Retinal pigment epithelial cell (primary cell): ENCODE data around the gene ANXA3.

Experiments
- DNase-seq: peaks from one replicate; pipeline ENCODE4 v3.0.0-alpha.2; 2010; ENCODE audit warnings: low read depth
- H3K4me3 ChIP-seq: 2 replicates; pipeline ENCODE4 v1.5.1; 2011; ENCODE audit warnings: mild to moderate bottlenecking, low read length, control low read depth, moderate library complexity
- TF ChIP-seq, protein P1 (sequence below): conservative IDR thresholded peaks from 2 replicates; pipeline ENCODE4 v1.5.1; 2011; ENCODE audit warnings: low read depth, low read length, control low read depth, inconsistent platforms

Gene ANXA3

DNA sequence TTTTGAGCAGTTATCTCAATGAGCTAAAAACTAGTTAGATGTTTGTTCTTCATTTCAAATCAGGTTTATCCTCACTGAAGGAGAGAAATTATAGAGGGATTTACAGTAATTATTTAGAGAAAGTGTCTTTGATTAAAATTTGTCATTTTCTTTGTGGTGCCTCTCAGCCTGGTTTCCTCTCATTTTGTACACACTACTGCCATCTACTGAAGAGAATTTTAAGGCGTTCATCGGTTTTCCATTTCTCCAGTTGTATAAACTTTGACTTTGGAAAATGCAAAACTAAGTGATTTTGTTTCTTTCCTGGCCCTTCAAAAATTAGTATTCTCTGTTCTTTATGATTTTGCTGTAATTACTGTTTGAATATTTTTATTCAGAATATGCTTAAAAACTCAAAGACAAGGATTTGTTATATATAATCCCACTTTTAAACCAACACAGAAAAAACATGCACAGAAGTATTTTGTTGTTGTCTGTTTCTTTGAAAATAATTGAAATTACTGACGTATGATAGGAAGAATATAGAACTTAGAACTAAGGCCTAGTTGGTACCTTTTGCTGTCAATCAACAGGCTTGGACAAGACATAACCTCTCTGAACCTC, 34.4 kb upstream of the ANXA3 start:
- H3K4me3 ChIP-seq = no peak overlapping the region
- DNase-seq = peak; percentile 16
- TF ChIP-seq, protein P1, sequence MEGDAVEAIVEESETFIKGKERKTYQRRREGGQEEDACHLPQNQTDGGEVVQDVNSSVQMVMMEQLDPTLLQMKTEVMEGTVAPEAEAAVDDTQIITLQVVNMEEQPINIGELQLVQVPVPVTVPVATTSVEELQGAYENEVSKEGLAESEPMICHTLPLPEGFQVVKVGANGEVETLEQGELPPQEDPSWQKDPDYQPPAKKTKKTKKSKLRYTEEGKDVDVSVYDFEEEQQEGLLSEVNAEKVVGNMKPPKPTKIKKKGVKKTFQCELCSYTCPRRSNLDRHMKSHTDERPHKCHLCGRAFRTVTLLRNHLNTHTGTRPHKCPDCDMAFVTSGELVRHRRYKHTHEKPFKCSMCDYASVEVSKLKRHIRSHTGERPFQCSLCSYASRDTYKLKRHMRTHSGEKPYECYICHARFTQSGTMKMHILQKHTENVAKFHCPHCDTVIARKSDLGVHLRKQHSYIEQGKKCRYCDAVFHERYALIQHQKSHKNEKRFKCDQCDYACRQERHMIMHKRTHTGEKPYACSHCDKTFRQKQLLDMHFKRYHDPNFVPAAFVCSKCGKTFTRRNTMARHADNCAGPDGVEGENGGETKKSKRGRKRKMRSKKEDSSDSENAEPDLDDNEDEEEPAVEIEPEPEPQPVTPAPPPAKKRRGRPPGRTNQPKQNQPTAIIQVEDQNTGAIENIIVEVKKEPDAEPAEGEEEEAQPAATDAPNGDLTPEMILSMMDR = peak; percentile 69

DNA sequence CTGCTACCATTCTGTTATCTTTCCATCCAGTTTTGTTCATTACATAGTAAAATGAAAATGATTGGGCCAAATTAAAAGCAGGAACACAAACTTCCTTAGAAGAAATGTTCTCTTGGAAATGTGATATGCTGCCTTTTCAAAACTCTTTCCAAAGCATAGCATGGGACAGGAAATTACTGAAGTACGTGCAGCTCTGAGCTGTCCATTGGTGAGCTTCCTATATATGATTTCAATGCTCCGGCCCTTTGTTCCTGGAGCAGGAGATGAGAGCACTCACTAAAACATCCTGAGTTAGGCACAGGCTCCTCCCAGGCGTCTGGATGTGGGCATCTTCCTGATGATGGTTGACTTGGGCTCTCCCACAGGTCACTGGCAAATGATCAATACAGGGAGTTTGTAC, 33.0 kb upstream of the ANXA3 start:
- no peak overlapping the region for H3K4me3 ChIP-seq
- DNase-seq = no peak
- TF ChIP-seq, protein P1 = no peak

DNA sequence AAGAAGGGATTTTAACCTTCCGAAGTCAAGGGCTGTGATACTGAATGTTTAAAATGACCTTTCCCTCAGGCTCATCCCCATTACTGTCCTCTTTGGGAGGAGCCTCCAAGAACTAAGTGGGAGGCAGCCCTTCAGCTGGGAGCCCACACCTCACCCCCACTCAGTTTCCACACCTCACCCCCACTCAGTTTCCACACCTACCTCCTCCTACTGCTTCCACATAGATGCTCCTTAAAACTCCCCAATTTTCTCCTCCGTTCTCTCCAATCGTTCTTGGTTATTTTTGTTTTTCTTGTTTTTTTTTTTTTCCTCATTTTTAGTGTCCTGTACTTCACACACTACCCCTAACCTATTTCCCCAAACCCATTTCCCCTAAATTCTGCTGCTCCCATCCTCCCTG, 31.6 kb upstream of the ANXA3 start:
- no peak for DNase-seq
- no peak overlapping the region for H3K4me3 ChIP-seq
- TF ChIP-seq, protein P1 = no peak

DNA sequence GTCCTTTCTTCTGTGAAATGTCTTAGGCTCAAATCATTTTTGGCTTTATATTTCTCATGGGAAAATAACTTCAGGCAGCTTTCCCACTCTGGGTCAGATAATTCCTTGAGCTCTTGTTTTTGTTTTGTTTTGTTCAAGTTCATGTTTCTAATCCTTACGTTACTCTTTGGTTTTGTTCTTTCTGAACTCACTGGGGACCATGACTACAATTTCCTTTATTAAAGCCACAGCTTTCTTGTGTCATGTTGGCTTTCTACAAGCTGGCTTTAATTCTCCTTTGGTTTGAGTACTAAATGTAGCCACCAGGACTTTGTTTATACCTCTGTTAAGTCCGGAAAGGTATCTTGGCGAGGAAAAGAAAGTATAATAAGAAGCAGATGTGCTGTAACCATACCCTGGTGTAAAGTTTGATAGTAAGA, 30.8 kb upstream of the ANXA3 start:
- no peak overlapping the region for H3K4me3 ChIP-seq
- TF ChIP-seq, protein P1 = no peak
- DNase-seq = no peak

DNA sequence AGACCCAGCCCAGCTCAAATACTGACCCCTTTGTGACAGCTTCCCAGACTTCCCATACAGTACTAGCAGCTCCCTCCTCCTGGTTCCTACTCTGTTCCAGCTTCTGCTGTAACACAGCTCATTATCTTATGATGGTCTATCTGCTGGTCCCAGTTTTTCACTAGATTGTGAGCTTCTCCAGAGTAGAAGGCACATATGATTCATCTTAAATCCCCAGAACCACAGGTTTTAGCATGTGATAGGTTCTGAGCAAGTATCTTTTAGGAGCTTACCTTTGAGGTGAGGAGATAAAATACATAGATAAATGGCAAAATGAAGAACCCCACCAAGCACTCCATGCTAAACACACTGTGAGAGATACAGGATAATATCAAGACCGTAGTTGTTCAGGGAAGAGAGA, 27.6 kb upstream of the ANXA3 start:
- TF ChIP-seq, protein P1 = no peak
- no peak overlapping the region for H3K4me3 ChIP-seq
- no peak for DNase-seq

DNA sequence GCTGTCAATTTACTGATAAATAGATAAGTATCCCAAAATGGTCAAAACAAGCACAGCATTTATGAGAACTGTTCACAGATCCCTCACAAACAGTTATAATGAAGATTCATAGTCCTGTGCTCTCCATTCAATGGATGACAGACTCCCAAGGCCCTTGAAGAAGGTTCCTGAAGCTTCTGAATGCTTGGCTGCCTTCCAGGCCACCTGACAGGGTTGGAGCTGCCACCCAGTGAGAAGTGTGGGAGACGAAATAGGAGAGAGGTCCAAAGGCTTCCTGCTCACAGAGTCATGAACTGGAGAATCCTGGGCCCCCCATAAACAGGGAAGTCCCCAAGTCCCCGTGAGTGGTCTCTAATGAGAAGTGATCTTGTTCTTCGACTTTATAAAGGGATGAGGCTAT, 26.0 kb upstream of the ANXA3 start:
- no peak overlapping the region for H3K4me3 ChIP-seq
- TF ChIP-seq, protein P1 = no peak
- no peak for DNase-seq

DNA sequence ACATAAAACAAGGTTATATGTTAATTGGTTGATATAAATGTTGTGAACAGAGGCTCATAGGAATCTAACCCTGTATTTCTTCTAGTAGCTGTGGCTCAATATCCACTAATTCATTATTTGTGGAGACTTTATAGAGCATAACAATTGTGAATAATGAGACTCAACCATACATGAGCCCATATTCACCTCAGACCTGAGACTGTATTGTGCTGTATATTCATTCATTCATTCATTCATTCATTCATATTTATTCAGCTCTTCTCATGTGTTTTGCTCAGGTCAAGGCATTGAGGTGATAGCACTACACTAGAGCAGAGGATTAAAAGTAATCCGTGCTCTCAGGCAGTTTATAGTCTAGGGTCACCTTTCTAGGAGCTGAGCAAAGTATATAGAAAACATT, 24.5 kb upstream of the ANXA3 start:
- no peak for DNase-seq
- no peak overlapping the region for H3K4me3 ChIP-seq
- TF ChIP-seq, protein P1 = no peak
